IMR-90 (cell line): ENCODE data around the gene ASB13. TPM values are rescaled to one million over a fixed set of nuclear protein-coding genes. Genes with fewer than 3 reads are reported as not detected.

Source experiments
- ATAC-seq: fragments of 200-7000 bp; cut with Tn5 transposase; 2 replicates; pipeline ENCODE4 v1.9.1; 2020; ENCODE audit warnings: low read depth, mild to moderate bottlenecking, moderate library complexity
- BruUV-seq: library from RNA; stranded (reverse); fragments of 400-500 nt; replicated peaks from 2 replicates; lab custom pipeline; 2021; lab: Mats Ljungman, UMichigan
- CTCF ChIA-PET: fragments of 300-600 bp; formaldehyde crosslinking; extraction: SDS; loops from one replicate; lab custom pipeline; 2021; ENCODE audit warnings: antibody characterized with exemption; lab: Yijun Ruan, JAX
- POLR2A ChIA-PET: fragments of 300-600 bp; sonication (Branson Sonifier 250); formaldehyde crosslinking; loops from one replicate; lab custom pipeline; 2022; ENCODE audit warnings: antibody characterized with exemption; ENCODE audit not compliant: unreplicated experiment; lab: Charles Lee
- DNase-seq: peaks from one replicate; pipeline ENCODE4 v3.0.0; 2013
- H2AFZ ChIP-seq: replicated peaks from 2 replicates; pipeline ENCODE3; 2013; ENCODE audit warnings: low read length, mild to moderate bottlenecking; ENCODE audit not compliant: poor library complexity
- H2AK5ac ChIP-seq: 2 replicates; pipeline ENCODE4 v1.6.1; 2013; ENCODE audit warnings: low read depth, low read length, inconsistent platforms
- H2AK9ac ChIP-seq: replicated peaks from 2 replicates; pipeline ENCODE3; 2013; ENCODE audit warnings: mild to moderate bottlenecking, low read depth, low read length, moderate library complexity; ENCODE audit not compliant: poor library complexity
- H2BK120ac ChIP-seq: 2 replicates; pipeline ENCODE4 v1.6.1; 2013; ENCODE audit warnings: low read depth, low read length, inconsistent platforms
- H2BK15ac ChIP-seq: 3 replicates; pipeline ENCODE4 v1.6.1; 2013; ENCODE audit warnings: low read depth, low read length, inconsistent platforms
- H2BK20ac ChIP-seq: 2 replicates; pipeline ENCODE4 v1.6.1; 2013; ENCODE audit warnings: low read depth, mild to moderate bottlenecking, inconsistent platforms, low read length, moderate library complexity
- H2BK5ac ChIP-seq: 2 replicates; pipeline ENCODE4 v1.6.1; 2013; ENCODE audit warnings: mild to moderate bottlenecking, low read depth, low read length, inconsistent platforms; ENCODE audit not compliant: poor library complexity, severe bottlenecking
- H3K14ac ChIP-seq: replicated peaks from 2 replicates; pipeline ENCODE4 v1.6.1; 2013; ENCODE audit warnings: low read depth, low read length, inconsistent platforms
- H3K18ac ChIP-seq: 2 replicates; pipeline ENCODE4 v1.6.1; 2013; ENCODE audit warnings: low read depth, low read length, control low read depth
- H3K23ac ChIP-seq: 2 replicates; pipeline ENCODE4 v1.6.1; 2013; ENCODE audit warnings: low read depth, low read length, inconsistent platforms
- H3K27ac ChIP-seq: 2 replicates; pipeline ENCODE4 v1.5.1; 2013; ENCODE audit warnings: mild to moderate bottlenecking, control low read depth, low read length; ENCODE audit not compliant: insufficient read depth
- H3K27me3 ChIP-seq: 2 replicates; pipeline ENCODE4 v1.6.1; 2013; ENCODE audit warnings: low read length; ENCODE audit not compliant: control insufficient read depth, insufficient read depth
- H3K36me3 ChIP-seq: 2 replicates; pipeline ENCODE4 v1.6.1; 2013; ENCODE audit warnings: low read length, mixed read lengths; ENCODE audit not compliant: control insufficient read depth, insufficient read depth
- H3K4ac ChIP-seq: 2 replicates; pipeline ENCODE4 v1.6.1; 2013; ENCODE audit warnings: low read depth, low read length, inconsistent platforms
- H3K4me1 ChIP-seq: 2 replicates; pipeline ENCODE4 v1.6.1; 2013; ENCODE audit warnings: low read length, mixed read lengths; ENCODE audit not compliant: control insufficient read depth, insufficient read depth
- H3K4me2 ChIP-seq: 2 replicates; pipeline ENCODE4 v1.6.1; 2013; ENCODE audit warnings: low read depth, mild to moderate bottlenecking, control low read depth, low read length, moderate library complexity
- H3K4me3 ChIP-seq: 2 replicates; pipeline ENCODE4 v1.5.1; 2013; ENCODE audit warnings: low read depth, mild to moderate bottlenecking, control low read depth, low read length, moderate library complexity; ENCODE audit not compliant: insufficient read depth
- H3K56ac ChIP-seq: 2 replicates; pipeline ENCODE4 v1.6.1; 2013; ENCODE audit warnings: low read length, inconsistent platforms; ENCODE audit not compliant: insufficient read depth; ENCODE audit errors: extremely low read depth
- H3K79me1 ChIP-seq, 2 experiments: 2 replicates each; pipeline ENCODE4 v1.6.1; 2013; ENCODE audit warnings: low read length in 2 of 2, inconsistent platforms in 1 of 2, low read depth in 1 of 2
- H3K9ac ChIP-seq: 2 replicates; pipeline ENCODE4 v1.6.1; 2013; ENCODE audit warnings: low read depth, low read length, control low read depth
- H3K9me1 ChIP-seq: 2 replicates; pipeline ENCODE4 v1.6.1; 2013; ENCODE audit warnings: low read length, inconsistent platforms; ENCODE audit not compliant: insufficient read depth
- H3K9me3 ChIP-seq: 2 replicates; pipeline ENCODE4 v1.6.1; 2013; ENCODE audit warnings: low read length; ENCODE audit not compliant: control insufficient read depth, insufficient read depth
- H4K20me1 ChIP-seq: 2 replicates; pipeline ENCODE4 v1.6.1; 2013; ENCODE audit warnings: low read length, inconsistent platforms; ENCODE audit not compliant: insufficient read depth
- H4K5ac ChIP-seq: 2 replicates; pipeline ENCODE4 v1.6.1; 2013; ENCODE audit warnings: mild to moderate bottlenecking, low read depth, low read length, control low read depth
- H4K8ac ChIP-seq, 2 experiments: 2 replicates each; pipeline ENCODE4 v1.6.1; 2013; ENCODE audit warnings: low read depth in 2 of 2, low read length in 2 of 2, control low read depth in 1 of 2, inconsistent platforms in 1 of 2
- H4K91ac ChIP-seq: 2 replicates; pipeline ENCODE4 v1.6.1; 2013; ENCODE audit warnings: low read depth, low read length, inconsistent platforms; ENCODE audit not compliant: insufficient read depth
- BHLHE40 ChIP-seq: fragments of 150-350 bp; IDR thresholded peaks from 2 replicates; pipeline ENCODE4 v1.6.1; 2016; ENCODE audit warnings: mild to moderate bottlenecking, low read depth, low read length
- CEBPB ChIP-seq: IDR thresholded peaks from 2 replicates; pipeline ENCODE4 v1.6.1; 2012; ENCODE audit warnings: low read depth, low read length, improper control_type of control experiment
- CHD1 ChIP-seq: IDR thresholded peaks from 2 replicates; pipeline ENCODE4 v1.6.1; 2012; ENCODE audit warnings: low read depth, low read length, improper control_type of control experiment
- CTCF ChIP-seq: conservative IDR thresholded peaks from 2 replicates; pipeline ENCODE4 v1.5.1; 2012; ENCODE audit warnings: mild to moderate bottlenecking, low read depth, low read length, improper control_type of control experiment
- ELK1 ChIP-seq: fragments of 150-350 bp; IDR thresholded peaks from 2 replicates; pipeline ENCODE4 v1.6.1; 2016; ENCODE audit warnings: low read depth, mild to moderate bottlenecking, low read length, moderate library complexity, borderline replicate concordance
- FOS ChIP-seq: fragments of 150-350 bp; IDR thresholded peaks from 2 replicates; pipeline ENCODE4 v1.6.1; 2016; ENCODE audit warnings: low read depth, low read length
- MAFK ChIP-seq: IDR thresholded peaks from 2 replicates; pipeline ENCODE4 v1.6.1; 2012; ENCODE audit warnings: low read depth, low read length, improper control_type of control experiment
- MAZ ChIP-seq: IDR thresholded peaks from 2 replicates; pipeline ENCODE4 v1.6.1; 2012; ENCODE audit warnings: low read depth, mild to moderate bottlenecking, low read length, improper control_type of control experiment, moderate library complexity, borderline replicate concordance
- MXI1 ChIP-seq: IDR thresholded peaks from 2 replicates; pipeline ENCODE4 v1.6.1; 2012; ENCODE audit warnings: low read depth, mild to moderate bottlenecking, low read length, moderate library complexity, borderline replicate concordance
- NFE2L2 ChIP-seq: fragments of 150-350 bp; IDR thresholded peaks from 2 replicates; pipeline ENCODE4 v1.6.1; 2016; ENCODE audit warnings: low read depth, mild to moderate bottlenecking, low read length
- POLR2A ChIP-seq: IDR thresholded peaks from 2 replicates; pipeline ENCODE4 v1.6.1; 2012; ENCODE audit warnings: mild to moderate bottlenecking, low read depth, low read length
- RAD21 ChIP-seq: IDR thresholded peaks from 2 replicates; pipeline ENCODE4 v1.6.1; 2012; ENCODE audit warnings: low read length, improper control_type of control experiment
- RCOR1 ChIP-seq: IDR thresholded peaks from 2 replicates; pipeline ENCODE4 v1.6.1; 2012; ENCODE audit warnings: mild to moderate bottlenecking, low read length, improper control_type of control experiment; ENCODE audit not compliant: insufficient replicate concordance
- RFX5 ChIP-seq: IDR thresholded peaks from 2 replicates; pipeline ENCODE4 v1.8.0; 2012; ENCODE audit warnings: low read depth, mild to moderate bottlenecking, low read length, moderate library complexity
- SMC3 ChIP-seq: fragments of 150-350 bp; IDR thresholded peaks from 2 replicates; pipeline ENCODE4 v1.6.1; 2016; ENCODE audit warnings: low read depth, mild to moderate bottlenecking, antibody characterized with exemption, low read length, moderate library complexity
- WGBS, 2 experiments: methylation state at CpG; one replicate each; pipeline versions ENCODE4 v1.1.5 to v1.1.7; 2013; ENCODE audit warnings: missing lambda C conversion rate in 2 of 2; ENCODE audit not compliant: insufficient read length in 1 of 2; ENCODE audit errors: extremely low coverage in 2 of 2; 5-methylcytosine and 5-hydroxymethylcytosine counted together
- dilution Hi-C: fragments of 300-500 bp; cut with HindIII; formaldehyde crosslinking; loops from one replicate; pipeline ENCODE4 v1.14.3; 2018; ENCODE audit warnings: low sequenced_read_pairs; ENCODE audit not compliant: unreplicated experiment
- in situ Hi-C: fragments of 300-500 bp; cut with MboI; formaldehyde crosslinking; loops from 3 replicates; pipeline ENCODE4 v1.14.3; 2019; ENCODE audit warnings: low sequenced_read_pairs, inconsistent platforms, mixed read lengths
- intact Hi-C: fragments of 100-400 bp; cut with micrococcal nuclease; formaldehyde crosslinking; loops from 2 replicates; pipeline ENCODE4 v1.10.0; 2022
- polyA plus RNA-seq, 3 experiments: library from polyadenylated mRNA; depleted of rRNA; stranded (reverse); fragments of >200 nt; gene quantifications; 2 replicates each; pipeline ENCODE4 v1.2.3, GENCODE V29; 2012; ENCODE audit warnings: low replicate concordance in 1 of 3
- total RNA-seq: library from RNA; depleted of rRNA; stranded (reverse); fragments of >200 nt; gene quantifications from 2 replicates; pipeline ENCODE4 v1.2.3, GENCODE V29; 2012

Gene ASB13
- total and polyA plus RNA-seq, 2 of the 4 experiments (the other 2 are of a cell fraction), result 4.6 to 6.3 TPM

GRCh38 chr10:5666841-5667630 is 641 bp upstream of the ASB13 start:
- H3K9ac ChIP-seq, result peak overlapping the region; percentile 35; the same call in 1 of the 2 replicates
- H3K27me3 ChIP-seq, result peaks cover 13% of the 10 kb centered on the region
- H3K18ac ChIP-seq, result no peak overlapping the region
- H2AK5ac ChIP-seq, result no peak overlapping the region
- H4K20me1 ChIP-seq, result no peaks in the 10 kb centered on the region
- peak overlapping the region; percentile 48 for H3K14ac ChIP-seq
- H3K9me1 ChIP-seq, result peaks cover 4% of the 10 kb centered on the region; the same call in 1 of the 2 replicates
- no peak overlapping the region for H4K91ac ChIP-seq
- dilution Hi-C loops, result no loop called here
- H3K56ac ChIP-seq, result no peak overlapping the region
- TF ChIP-seq CHD1, result no peak
- no peak for TF ChIP-seq RFX5
- TF ChIP-seq POLR2A, result no peak
- no peak for TF ChIP-seq SMC3
- no peak for TF ChIP-seq MAFK
- no peak for TF ChIP-seq MXI1
- no peak for TF ChIP-seq ELK1
- TF ChIP-seq RCOR1, result no peak
- TF ChIP-seq BHLHE40, result no peak
- no peak for TF ChIP-seq CTCF
- TF ChIP-seq FOS, result no peak
- TF ChIP-seq NFE2L2, result no peak
- TF ChIP-seq RAD21, result no peak
- TF ChIP-seq CEBPB, result no peak
- no peak for TF ChIP-seq MAZ
- no peak overlapping the region for H2BK15ac ChIP-seq
- H4K5ac ChIP-seq, result no peak overlapping the region
- no peak overlapping the region for H2BK120ac ChIP-seq
- no peaks in the 10 kb centered on the region for H3K4me1 ChIP-seq
- ChIA-PET POLR2A (no interaction called here), CTCF (no interaction called here)
- ATAC-seq (no peak), DNase-seq (no peak)
- peak overlapping the region; percentile 90 for H2AFZ ChIP-seq
- no peak overlapping the region for H2BK20ac ChIP-seq
- peak overlapping the region; percentile 34 for H3K23ac ChIP-seq
- H3K36me3 ChIP-seq, result no peaks in the 10 kb centered on the region
- intact Hi-C loops, result no loop called here
- no peak overlapping the region for H2BK5ac ChIP-seq
- peaks cover under 1% of the 10 kb centered on the region; the same call in 1 of the 2 replicates for H3K9me3 ChIP-seq
- H3K4ac ChIP-seq, result no peak overlapping the region
- in situ Hi-C loops, result no loop called here
- H3K27ac ChIP-seq, result no peak overlapping the region
- H3K79me1 ChIP-seq, result peaks cover 4 to 11% of the 10 kb centered on the region in 2 experiments
- whole genome bisulfite sequencing, 2 experiments, result 43% methylated on average over 9 of the region's 15 CpGs; no CpG with 5 or more reads in 1 of the 2 experiments
- H4K8ac ChIP-seq, result no peak overlapping the region; a peak in 2 of 4 replicates
- no TSS peak for BruUV-seq
- H3K4me3 ChIP-seq, result peak overlapping the region; percentile 62
- peak overlapping the region; percentile 98 for H3K4me2 ChIP-seq
- peak overlapping the region; percentile 8 for H2AK9ac ChIP-seq
